Fibroblast of villous mesenchyme (primary cell): ENCODE data around the gene HECW1. TPM values are rescaled to one million over a fixed set of nuclear protein-coding genes. Genes with fewer than 3 reads are reported as not detected.

ENCODE experiments used
- DNase-seq: peaks from one replicate; pipeline ENCODE4 v3.0.0-alpha.2; 2010; ENCODE audit warnings: low read depth
- H3K4me3 ChIP-seq: 2 replicates; pipeline ENCODE4 v1.5.1; 2011; ENCODE audit warnings: low read depth, mild to moderate bottlenecking, low read length
- CTCF ChIP-seq: IDR thresholded peaks from 2 replicates; pipeline ENCODE4 v1.5.1; 2012; ENCODE audit warnings: low read depth, mild to moderate bottlenecking, low read length; ENCODE audit not compliant: insufficient read depth
- total RNA-seq: library from RNA; depleted of rRNA; stranded (reverse); fragments of >200 nt; gene quantifications from 2 replicates; pipeline ENCODE4 v1.2.3, GENCODE V29; 2012

Gene HECW1
- total RNA-seq, 1 donor: 1.7 TPM

- DNase-seq: peak; percentile 81
- no peak for TF ChIP-seq CTCF
- no peak overlapping the region for H3K4me3 ChIP-seq
These were observed 389.4 kb downstream of the HECW1 start for GRCh38 chr7:43501870-43502269.

DNA sequence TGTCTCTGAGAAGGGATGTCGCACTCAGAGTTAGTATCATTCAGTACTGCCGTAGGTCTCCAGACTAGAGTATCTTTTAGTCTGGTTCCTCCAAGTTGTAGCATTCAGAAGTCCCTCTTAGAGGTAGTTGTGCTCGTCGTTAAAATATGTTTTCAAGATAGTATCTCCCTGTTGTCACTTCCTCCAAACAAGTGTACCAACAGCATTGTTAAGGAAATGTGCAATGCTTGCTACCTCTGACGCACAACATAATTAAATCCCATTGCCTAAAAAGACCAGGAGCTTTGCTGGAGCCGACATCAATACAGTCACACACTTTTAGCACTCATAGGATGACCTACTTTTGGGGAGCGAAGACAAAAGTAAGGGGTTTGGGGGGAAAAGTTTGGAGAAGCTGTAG lies 390.5 kb downstream of the HECW1 start:
- no peak overlapping the region for H3K4me3 ChIP-seq
- no peak for TF ChIP-seq CTCF
- DNase-seq: no peak

GRCh38 chr7:43505412-43505811 lies 393.0 kb downstream of the HECW1 start:
- TF ChIP-seq CTCF: no peak
- no peak for DNase-seq
- H3K4me3 ChIP-seq: no peak overlapping the region

DNA sequence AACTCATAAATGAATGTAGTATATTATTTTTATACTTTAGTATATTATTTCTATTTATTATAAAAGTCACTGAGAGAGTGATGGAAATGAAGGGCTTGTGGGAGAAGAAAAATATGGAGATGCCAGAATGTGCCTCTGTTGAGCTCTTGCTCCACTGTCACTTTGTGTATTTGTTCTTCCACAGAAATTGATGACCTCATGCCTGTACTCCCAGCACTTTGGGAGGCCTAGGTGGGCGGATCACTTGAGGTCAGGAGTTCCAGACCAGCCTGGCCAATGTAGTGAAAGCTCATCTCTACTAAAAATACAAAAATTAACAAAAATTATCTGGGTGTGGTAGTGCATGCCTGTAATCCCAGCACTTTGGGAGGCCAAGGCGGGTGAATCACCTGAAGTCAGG lies 394.0 kb downstream of the HECW1 start:
- no peak for DNase-seq
- H3K4me3 ChIP-seq: no peak overlapping the region
- TF ChIP-seq CTCF: no peak

DNA sequence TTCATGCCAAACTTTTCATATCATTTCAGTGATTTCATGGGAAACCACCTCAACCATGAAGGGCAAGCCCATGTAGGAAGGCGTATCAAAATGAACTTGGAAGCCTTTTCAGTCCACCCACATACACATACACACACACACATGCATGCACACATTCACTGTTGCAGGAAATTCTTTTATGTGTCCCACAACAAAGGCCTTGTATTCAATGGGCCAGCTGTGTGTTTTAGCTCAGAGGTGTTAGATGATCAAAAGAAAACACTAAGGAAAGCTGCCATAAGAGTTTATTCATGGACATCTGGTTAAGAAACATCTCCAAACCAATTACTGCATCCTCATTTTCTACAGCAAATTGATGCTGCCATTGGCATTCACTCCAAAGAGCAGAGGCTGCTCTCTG lies 396.0 kb downstream of the HECW1 start:
- TF ChIP-seq CTCF: no peak
- no peak overlapping the region for H3K4me3 ChIP-seq
- DNase-seq: no peak

DNA sequence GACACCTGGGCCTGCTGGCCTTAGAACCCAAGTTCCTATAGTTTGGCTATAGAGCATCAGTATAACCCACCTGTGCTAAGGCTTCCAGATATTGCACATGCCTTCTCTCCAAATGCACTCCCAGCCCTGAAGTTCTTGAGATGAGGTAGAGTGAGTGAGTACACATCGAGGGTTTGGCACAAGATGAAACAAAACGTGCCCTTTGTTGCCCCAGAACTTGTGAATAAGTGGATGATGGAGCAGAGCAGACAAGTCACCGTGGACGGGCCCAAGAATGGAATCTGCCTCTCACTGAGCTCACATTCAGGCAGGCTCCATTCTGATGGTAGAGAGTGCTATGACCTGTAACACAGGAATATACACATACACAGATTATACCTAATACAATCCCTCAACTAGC lies 397.5 kb downstream of the HECW1 start:
- no peak for TF ChIP-seq CTCF
- H3K4me3 ChIP-seq: no peak overlapping the region
- no peak for DNase-seq

DNA sequence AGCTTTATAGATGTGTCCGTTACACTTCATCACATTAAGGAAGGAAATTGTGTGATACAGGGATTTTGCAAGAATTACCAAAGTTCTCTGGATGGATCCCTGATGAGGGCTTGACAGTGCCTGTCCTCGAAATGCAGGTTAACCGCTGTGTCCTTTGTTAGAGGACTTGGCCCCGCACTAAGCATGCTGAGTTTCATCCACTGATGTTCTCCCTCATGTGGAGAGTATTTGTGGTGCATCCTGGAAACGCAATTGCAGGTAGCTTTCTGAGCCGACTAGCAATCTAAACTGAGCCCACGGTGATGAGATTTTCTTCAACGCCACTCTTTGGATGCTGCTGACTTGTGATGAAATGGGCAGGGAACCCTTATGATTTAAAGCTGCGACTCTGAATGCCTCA lies 398.6 kb downstream of the HECW1 start:
- TF ChIP-seq CTCF: no peak
- H3K4me3 ChIP-seq: no peak overlapping the region
- no peak for DNase-seq
